GM18499 (cell line): ENCODE results near the gene ZDHHC6.
A peak's percentile ranks its signal among the peaks of the same experiment; 100 is the strongest.
"Not testable (repeated sequence)": the region's sequence is repeated elsewhere in the genome, so short reads cannot be mapped to it uniquely, and the experiment has no call there.

ENCODE experiments used
- ATAC-seq: cut with Tn5 transposase; IDR thresholded peaks from one replicate; pipeline ENCODE4 v1.9.1; 2021; ENCODE audit warnings: moderate number of reproducible peaks; ENCODE audit not compliant: insufficient read depth, unreplicated experiment

Gene ZDHHC6, protein sequence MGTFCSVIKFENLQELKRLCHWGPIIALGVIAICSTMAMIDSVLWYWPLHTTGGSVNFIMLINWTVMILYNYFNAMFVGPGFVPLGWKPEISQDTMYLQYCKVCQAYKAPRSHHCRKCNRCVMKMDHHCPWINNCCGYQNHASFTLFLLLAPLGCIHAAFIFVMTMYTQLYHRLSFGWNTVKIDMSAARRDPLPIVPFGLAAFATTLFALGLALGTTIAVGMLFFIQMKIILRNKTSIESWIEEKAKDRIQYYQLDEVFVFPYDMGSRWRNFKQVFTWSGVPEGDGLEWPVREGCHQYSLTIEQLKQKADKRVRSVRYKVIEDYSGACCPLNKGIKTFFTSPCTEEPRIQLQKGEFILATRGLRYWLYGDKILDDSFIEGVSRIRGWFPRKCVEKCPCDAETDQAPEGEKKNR

DNA sequence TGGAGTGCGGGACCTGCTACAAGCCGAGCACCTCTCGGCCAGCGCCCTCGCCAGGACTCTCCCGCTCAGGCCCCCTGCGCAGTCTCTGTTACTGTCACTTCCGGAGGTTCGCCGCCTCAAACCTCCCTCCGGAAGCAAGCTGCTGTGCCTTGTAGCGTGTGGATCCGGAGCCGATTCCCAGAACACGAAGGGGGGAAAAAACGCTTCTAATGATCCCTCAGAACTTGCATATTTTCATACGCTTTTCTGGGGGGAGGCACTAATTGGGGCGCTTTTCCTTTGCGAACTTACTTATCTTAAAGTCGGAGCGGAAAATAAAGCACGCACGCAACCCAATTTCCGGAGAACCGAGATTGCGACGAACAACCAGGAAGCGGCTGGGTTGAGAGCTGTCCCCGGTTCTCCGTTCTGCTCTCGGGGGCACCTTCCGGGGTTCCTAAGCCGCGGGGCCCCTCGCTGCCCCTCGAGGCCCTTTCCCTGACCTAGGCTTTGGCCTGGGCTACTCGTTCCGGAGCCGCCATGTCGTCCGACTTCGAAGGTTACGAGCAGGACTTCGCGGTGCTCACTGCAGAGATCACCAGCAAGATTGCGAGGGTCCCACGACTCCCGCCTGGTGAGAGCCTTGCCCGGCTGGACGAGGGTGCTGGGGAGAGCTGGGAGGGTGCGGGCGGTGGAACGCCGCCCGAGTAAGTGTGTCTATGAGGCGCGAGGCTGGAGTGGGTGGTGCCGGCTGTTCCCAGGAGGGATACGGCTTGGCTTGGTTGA, at the start of gene ZDHHC6, which contains the start of gene VTI1A:
Gene ZDHHC6 (minus strand): TSS at position 60 of the 765 bp plus-strand sequence. CDS start 1,478 bp downstream, outside the sequence.
Gene VTI1A (plus strand): TSS at position 361 of the 765 bp plus-strand sequence. CDS start 159 bp downstream, at position 520.
- ATAC-seq: peak; percentile 89

DNA sequence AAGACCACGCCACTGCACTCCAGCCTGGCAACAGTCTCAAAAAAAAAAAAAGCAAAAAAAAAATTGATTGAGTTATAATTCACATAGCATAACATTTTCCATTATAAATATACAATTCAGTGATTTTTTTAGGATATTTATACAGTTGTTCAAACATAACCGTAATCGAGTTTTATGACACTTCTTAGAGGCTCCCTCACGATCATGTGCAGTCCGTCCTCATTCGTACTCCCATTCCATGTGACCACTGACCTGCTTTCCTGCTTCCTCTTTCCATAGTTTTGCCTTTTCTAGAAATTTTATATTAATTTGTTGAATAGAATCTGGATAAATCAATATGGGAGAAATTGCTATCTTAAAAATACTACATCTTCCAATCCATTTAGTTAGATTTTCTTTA, 46.0 kb upstream of the ZDHHC6 start:
- ATAC-seq: no peak

DNA sequence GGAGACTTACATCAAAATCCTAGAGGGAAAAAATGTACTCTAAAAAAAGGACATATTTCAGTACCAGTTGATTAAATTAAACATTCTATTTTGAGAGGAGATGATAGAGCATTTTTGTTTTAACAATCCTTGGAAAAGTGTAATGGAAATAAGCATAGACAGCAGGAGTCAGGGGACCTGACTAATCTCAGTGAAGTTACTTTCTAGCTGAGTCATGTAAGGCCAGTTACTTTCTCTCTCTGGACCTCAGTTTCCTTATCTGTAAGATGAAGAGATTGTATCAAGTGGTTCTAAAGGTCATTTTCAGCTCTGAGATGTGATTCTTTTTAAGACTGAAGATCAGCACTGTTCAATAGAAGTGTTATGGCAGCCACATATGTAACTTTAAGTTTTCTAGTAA, 44.4 kb upstream of the ZDHHC6 start:
- no peak for ATAC-seq

DNA sequence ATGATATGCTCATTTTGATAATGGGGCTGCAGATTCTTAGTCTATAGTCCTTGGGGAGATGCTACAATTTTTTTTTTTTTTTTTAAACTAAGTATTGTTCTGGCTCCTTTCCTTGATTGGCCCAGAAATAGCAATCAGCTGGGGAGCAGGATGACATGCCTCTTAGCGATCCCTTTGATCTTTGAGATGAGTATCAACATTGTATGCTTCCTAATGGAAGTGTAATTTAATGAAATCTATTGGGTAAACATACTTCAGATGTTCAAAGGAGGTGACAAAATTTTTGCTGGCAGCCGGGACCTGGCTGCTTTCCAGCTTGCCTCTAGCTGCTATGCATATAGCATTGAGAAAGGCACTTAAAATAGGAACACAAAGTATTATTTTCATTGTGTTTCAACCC, 43.8 kb upstream of the ZDHHC6 start:
- no peak for ATAC-seq

DNA sequence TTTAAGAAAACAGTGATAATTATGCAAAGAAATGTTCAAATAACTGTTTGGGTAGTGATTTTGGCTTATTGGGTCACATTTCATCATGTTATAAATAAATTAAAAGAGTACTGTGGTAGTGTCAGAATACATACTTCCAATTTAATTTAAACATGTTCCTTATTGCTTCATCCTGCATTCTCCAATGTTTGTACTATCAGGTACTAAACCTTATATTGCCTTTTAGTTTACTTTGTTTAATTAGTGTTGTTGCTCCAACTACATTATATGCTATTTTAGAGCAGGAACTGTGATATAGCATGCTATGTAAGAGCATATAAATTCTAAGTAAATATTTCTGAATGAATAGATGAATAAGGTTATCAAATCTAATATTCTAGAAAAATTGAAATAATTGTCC, 41.2 kb upstream of the ZDHHC6 start:
- ATAC-seq: no peak

DNA sequence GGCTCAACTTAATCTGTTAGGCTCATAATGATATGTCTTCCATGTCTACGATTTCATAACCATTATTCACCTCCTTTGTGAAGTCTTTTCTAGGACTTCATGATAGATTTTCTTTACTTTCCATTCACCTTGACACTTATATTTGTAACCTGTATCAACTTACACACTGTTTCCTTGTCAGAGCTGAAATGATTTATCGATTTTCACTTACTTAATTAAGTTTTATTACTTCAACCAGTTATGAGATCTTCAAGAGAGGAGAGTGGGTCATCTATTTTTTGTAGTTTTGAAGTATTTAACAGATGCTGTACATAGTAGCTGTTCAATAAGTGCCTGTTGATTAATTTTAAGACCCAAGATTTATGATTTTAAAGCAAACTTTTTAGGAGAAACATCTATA, 37.7 kb upstream of the ZDHHC6 start:
- ATAC-seq: no peak

DNA sequence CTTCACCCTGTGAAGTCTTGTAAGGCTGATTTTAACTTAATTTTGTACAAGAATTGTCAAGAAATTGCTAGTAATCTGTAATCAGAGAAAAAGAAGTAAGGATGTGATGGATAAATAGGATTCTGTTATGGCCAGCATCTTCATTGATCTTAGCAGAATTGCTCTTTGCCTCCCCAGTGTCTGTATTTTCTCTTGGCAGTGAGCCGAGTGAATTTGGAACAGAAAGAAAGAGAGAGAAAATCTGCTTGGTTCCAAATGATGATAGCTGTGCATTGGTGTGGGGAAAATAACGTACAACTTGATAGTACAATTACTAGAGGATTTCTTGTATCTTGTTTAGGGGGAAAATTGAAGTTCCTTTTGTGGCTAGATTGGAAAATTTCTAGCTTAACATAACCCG, 34.9 kb upstream of the ZDHHC6 start:
- ATAC-seq: no peak

DNA sequence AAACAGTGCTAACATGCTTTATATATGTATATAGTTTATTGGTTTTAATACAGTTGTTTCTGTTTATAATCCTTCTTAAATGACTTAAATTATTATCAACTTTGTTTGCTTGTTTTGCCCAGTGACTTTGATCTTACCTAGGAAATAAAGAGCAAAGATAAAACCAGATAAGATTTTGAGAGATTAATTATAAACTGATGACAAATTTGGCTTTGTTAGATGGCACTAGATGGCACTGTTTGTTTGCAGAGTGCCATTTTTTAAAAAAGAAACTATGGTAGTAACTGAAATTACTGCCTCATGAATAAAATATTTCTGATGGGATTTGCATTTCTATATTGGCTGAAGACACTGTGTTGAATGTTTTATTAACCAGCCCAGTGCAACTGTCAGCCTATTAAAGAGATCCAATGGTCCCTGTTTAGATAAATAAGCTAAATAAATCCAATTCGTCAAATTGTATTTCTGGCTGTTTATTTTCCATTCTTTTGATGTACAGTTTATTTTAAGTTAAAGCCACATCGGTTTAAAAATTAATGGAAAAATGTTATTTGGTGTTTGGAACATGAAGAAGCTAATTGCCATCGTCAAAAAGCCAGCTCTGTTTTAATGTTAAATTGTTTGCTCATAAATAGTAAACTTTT, 29.0 kb upstream of the ZDHHC6 start:
- ATAC-seq: no peak

DNA sequence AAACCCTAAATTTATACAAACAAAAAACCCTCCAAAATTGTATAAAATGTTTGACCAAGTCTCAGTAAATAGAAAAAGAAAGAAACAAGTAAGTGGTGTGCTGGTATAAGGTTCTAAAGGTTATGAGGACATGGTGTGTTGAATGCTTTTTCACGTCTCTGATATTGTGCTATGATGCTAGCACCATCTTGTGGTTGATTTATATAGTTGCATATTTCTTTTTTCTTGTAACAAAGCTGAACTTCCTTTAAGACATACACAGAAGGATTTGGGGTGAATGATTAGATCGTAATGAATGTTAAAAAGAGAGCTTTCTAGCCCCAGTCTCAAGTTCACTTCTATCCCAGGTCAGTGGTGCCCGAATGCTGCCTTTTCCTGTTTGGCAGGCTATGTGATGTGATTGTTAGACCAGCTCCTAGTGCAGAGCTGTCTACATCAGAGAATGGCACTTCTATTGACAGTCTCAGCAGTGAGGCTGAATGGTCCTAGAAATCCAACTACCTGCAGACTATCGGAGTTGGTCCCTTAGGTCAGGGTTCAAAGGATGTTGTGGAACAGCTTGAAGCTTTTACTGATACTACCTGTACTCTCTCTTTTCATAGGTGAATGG, 25.3 kb upstream of the ZDHHC6 start:
- ATAC-seq: no peak

DNA sequence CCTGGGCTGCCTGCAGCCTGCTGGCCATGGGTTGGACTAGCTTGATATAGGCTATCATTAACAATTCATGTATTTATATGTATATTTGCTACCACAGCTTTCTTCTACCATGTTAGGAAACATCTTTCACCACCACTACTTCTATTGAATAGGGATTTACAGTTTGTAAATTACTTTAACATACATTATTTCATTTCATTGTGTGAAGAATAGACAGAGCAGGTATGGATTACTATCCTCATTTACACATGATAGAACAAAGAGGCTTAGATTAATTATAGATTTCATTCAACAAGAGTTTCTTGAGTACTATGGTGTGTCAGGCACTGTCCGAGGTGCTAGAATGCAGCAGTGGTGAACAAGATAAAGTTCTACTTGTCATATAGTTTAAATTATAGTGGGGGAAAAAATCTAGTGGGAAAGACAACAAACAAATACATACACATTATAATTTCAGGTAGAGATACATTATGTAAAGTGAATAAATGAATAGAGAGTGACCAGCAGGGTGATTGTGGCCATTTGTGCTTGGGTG, 20.9 kb upstream of the ZDHHC6 start:
- no peak for ATAC-seq

DNA sequence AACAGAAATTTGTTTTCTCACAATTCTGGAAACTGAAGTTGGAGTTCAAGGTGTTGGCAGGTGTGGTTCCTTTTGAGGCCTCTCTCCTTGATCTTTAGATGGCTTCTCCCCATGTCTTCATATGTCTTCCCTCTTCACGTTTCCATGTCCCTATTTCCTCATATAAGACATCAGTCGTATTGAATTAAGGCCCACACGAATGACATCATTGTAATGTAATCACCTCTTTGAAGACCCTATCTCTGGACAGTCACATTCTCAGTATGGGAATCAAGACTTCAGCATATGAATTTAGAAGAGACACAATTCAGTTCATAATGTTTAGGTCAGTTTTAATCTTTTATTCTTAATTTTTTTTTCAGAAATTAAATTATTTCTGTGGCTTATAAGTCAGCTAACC, 20.1 kb upstream of the ZDHHC6 start:
- ATAC-seq: no peak

DNA sequence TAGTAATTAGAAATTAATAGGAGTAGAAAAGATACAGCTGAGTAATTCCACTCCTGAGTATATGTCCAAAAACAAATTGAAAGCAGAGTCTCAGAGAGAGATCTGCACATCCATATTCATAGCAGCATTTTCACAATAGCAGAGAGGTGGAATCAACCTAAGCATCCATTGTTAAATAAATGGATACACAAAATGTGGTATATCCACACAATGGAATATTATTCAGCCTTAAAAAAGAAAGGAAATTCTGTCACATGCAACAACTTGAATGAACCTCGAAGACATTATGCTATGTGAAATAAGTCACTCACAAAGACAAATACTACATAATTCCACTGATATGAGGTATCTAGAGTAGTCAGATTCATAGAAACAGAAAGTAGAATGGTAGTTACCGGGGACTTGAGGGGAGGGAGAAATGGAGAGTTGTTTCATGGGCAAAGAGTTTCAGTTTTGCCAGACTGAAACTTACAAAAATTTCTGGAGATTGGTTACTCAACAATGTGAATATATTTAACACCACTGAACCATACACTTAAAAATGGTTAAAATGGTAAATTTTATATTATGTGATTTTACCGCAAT, 18.7 kb upstream of the ZDHHC6 start:
- no peak for ATAC-seq

DNA sequence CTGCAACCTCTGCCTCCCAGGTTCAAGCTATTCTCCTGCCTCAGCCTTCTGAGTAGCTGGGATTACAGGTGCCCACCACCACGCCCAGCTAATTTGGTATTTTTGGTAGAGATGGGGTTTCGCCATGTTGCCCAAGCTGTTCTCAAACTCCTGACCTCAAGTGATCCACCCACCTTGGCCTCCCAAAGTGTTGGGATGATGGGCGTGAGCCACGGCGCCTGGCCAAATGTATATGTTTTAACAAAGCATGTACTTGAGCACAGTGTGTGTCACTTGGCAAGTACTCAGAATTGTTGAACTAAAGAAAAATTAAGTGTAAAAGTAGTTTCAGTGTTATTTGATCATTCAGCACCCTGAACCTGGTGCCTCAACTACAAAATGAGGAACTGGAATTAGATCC, 17.4 kb upstream of the ZDHHC6 start:
- not testable (repeated sequence) for ATAC-seq

DNA sequence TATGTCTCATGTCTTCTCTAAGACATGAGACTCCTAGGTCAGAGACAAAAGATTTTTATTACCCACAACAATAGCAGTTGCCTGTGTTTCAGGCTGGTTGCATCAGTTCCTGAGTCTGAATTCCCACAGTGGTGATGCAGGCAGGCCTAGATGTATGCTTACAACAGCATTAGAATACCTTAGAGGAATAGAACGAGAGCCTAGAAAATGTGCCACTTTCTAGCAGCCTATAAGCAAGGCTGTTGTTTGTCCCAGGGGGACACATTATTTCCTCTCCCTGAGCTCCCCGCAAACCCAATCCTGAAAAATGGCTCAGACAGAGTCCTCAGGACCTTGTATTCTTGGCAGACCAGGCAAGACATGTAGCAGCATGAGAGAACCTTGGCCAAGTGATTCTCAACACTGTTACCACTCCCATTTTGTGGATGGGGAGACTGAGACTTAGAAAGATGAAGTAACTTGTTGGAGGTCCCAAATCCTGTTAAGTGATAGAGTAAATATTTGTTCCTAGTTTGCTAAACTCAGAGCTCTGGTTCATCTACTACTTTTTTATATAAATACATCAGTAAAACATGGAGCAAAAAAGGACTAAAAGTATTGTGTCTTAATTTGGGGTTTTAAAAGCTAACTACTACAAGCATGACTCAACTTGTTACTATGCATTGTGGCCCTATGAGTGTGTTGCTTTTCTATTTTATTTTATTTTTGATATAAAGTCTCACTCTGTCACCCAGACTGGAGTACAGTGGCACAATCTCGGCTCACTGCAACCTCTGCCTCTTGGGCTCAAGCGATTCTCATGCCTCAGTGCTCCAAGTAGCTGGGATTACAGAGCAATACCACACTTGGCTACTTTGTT, 14.5 kb upstream of the ZDHHC6 start:
- no peak for ATAC-seq

DNA sequence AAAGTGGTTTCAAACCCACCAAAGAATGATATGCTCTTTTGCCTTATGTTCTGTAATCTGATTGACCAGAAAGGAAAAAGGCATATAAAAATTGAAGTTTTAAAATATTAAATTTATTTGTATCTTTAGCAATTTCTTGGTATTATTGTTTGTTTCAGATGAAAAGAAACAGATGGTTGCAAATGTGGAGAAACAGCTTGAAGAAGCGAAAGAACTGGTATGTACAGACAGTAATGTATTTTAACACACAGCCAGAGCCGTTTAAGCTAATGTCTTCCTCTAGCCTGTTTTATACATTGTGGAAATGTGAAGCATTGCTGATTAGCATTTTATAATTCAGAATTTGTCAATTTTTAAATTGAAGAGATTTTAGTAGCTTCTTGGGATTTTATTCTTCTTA, 13.7 kb upstream of the ZDHHC6 start:
- no peak for ATAC-seq

DNA sequence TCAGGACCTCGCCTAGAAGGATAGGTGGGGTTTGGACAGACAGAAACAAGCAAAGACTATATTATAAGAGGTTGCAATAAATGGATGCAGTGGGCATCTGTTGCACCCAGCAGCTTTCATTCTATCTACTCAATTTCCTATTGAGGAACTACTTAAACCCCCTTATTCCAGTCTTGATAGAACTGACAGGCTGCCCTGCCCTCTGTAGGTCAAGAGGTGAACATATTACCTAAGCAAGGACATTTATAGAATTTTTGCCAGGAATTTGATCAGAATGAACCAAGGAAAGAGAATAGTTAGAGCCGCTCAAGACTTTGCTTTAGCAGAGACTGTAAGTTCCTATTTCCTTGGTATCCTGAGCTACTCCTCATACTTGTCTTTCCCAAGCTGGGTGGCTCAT, 9.8 kb upstream of the ZDHHC6 start:
- no peak for ATAC-seq

DNA sequence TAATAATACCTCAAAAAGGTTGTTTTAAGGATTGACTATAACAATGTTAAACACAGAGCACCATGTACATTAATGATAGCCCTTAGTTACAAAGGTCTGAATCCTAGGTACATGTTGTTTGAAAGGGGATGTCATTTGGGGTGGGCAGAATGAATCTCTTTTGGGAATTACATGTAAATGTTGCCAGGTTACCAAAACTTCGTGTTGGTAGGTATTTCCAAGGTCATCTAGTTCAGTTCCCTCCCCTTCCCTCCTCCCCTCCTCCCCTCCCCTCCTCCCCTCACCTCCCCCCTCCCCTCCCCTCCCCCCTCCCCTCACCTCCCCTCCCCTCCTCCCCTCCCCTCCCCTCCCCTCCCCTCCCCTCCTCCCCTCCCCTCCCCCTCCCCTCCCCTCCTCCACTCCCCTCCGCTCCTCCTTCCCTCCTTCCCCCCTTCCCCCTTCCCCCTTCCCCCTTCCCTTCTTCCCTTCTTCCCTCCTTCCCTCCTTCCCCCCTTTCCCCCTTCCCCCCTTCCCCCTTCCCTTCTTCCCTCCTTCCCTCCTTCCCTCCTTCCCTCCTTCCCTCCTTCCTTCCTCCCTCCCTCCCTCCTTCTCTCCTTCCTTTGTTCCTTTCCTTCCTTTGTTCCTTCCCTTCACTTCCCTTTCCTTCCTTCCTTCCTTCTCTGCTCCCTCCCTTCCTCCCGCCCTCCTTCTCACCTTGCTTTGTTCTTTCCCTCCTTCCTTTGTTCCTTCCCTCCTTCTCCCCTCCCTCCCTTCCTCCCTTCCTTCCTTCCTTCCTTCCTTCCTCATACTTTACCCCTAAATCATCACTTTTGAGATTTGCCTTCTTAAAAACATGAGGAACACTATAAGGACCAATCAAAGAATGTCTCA, 8.4 kb upstream of the ZDHHC6 start:
- ATAC-seq: no peak

DNA sequence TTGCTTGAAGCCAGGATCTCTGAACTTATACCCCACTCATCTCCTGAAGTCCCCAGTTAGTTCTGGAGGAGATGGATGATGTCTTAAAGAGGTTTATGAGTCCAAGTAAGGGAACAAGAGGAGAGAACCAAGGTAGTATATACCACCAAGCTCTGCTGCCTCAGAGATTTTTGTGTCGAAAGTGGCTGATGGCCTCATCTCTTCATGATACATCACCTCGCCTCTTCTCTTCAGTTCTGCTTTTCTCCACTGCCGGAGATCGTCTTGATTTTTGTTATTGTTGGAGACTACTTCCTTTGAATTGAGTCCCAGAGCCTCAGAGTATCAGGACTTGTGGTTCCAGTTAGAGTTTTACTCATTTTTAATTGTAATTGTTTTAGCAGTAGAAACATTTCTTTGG, 2.2 kb upstream of the ZDHHC6 start:
- no peak for ATAC-seq
